MM.1S (cell line): ENCODE data around the gene P2RX2.

ENCODE experiments used
- DNase-seq: peaks from one replicate; pipeline ENCODE4 v3.0.0-alpha.2; 2015
- H2AFZ ChIP-seq: fragments of 300-600 bp; sonication (generic); 2 replicates; pipeline ENCODE4 v1.6.0; 2016; ENCODE audit warnings: antibody characterized with exemption, low read length
- H3F3A ChIP-seq: fragments of 300-600 bp; sonication (generic); 2 replicates; pipeline ENCODE4 v1.6.1; 2016; ENCODE audit warnings: mild to moderate bottlenecking, antibody characterized with exemption, low read length, moderate library complexity, mixed read lengths; ENCODE audit not compliant: insufficient read depth
- H3K27ac ChIP-seq: fragments of 300-600 bp; sonication (generic); 2 replicates; pipeline ENCODE4 v1.5.1; 2016; ENCODE audit warnings: mild to moderate bottlenecking, low read length
- H3K27me3 ChIP-seq: fragments of 300-600 bp; sonication (generic); replicated peaks from 2 replicates; pipeline ENCODE4 v1.6.0; 2016; ENCODE audit warnings: low read length; ENCODE audit not compliant: insufficient read depth
- H3K36me3 ChIP-seq: fragments of 300-600 bp; sonication (generic); replicated peaks from 2 replicates; pipeline ENCODE4 v1.6.1; 2016; ENCODE audit warnings: mild to moderate bottlenecking, low read length, mixed read lengths; ENCODE audit not compliant: insufficient read depth
- H3K4me1 ChIP-seq: fragments of 300-600 bp; sonication (generic); 2 replicates; pipeline ENCODE4 v1.6.1; 2016; ENCODE audit warnings: low read length, mixed read lengths
- H3K4me2 ChIP-seq: fragments of 300-600 bp; sonication (generic); 2 replicates; pipeline ENCODE4 v1.6.0; 2016; ENCODE audit warnings: low read depth, low read length
- H3K4me3 ChIP-seq: fragments of 300-600 bp; sonication (generic); 2 replicates; pipeline ENCODE4 v1.5.1; 2016; ENCODE audit warnings: low read length, mixed read lengths
- H3K79me2 ChIP-seq: fragments of 300-600 bp; sonication (generic); 2 replicates; pipeline ENCODE4 v1.6.1; 2016; ENCODE audit warnings: mixed run types, low read length, mixed read lengths
- H3K9ac ChIP-seq: fragments of 300-600 bp; sonication (generic); 2 replicates; pipeline ENCODE4 v1.6.1; 2016; ENCODE audit warnings: low read length, mixed read lengths
- H3K9me2 ChIP-seq: fragments of 300-600 bp; sonication (generic); replicated peaks from 2 replicates; pipeline ENCODE4 v1.6.1; 2016; ENCODE audit warnings: mild to moderate bottlenecking, low read length, mixed read lengths; ENCODE audit not compliant: insufficient read depth
- H3K9me3 ChIP-seq: fragments of 300-600 bp; sonication (generic); replicated peaks from 2 replicates; pipeline ENCODE4 v1.6.1; 2016; ENCODE audit warnings: mild to moderate bottlenecking, low read length, mixed read lengths; ENCODE audit not compliant: insufficient read depth
- H4K20me1 ChIP-seq: fragments of 300-600 bp; sonication (generic); 2 replicates; pipeline ENCODE4 v1.6.1; 2016; ENCODE audit warnings: mild to moderate bottlenecking, low read length, moderate library complexity, mixed read lengths; ENCODE audit not compliant: insufficient read depth
- EZH2 ChIP-seq: fragments of 300-600 bp; sonication (generic); optimal IDR thresholded peaks from 2 replicates; pipeline ENCODE3; 2017; ENCODE audit warnings: low read depth, mild to moderate bottlenecking, antibody characterized with exemption, low read length, mixed read lengths
- EZH2phosphoT487 ChIP-seq: fragments of 300-600 bp; sonication (generic); IDR thresholded peaks from 2 replicates; pipeline ENCODE4 v1.6.1; 2018; ENCODE audit warnings: antibody characterized with exemption, low read length
- TF ChIP-seq, protein P1 (sequence below): fragments of 300-600 bp; sonication (generic); IDR thresholded peaks from 2 replicates; pipeline ENCODE4 v1.5.1; 2016; ENCODE audit warnings: antibody characterized with exemption, low read length, mixed read lengths

P2RX2 gene

DNA sequence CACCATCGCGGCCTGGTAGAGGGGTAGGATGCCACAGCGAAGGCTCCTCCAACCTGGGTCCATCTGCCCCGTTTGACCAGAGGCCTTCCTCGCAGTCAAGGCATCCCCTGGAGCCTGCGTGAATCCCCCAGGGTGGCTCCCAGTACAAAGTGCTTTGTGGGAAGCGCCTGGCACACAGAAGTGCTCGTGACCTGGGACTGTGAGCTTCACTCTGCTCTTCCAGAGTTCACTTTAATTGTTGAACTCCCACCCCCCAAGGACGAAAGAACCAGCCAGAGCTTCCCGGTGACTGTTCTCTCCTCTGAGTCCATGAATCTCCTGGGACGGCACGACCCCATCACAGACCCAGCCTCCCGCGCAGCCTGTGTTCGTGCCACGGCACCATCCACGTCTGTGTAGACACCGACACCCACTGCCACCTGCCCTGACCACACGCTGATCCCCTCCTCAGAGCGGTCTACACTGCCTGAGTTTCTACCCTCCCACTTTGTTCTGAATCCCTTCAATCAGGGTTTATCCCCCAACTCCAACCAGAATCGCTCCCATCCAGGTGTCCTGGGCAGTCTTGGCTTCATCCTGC is 15.9 kb downstream of the P2RX2 start:
- Histone ChIP-seq H4K20me1 (no peaks in the 10 kb centered on the region), H3K4me2 (no peak overlapping the region), H3K36me3 (no peaks in the 10 kb centered on the region), H3K4me3 (no peak overlapping the region), H3F3A (no peaks in the 10 kb centered on the region), H3K27ac (no peak overlapping the region), H3K9me2 (no peaks in the 10 kb centered on the region), H3K4me1 (no peaks in the 10 kb centered on the region), H3K9me3 (no peaks in the 10 kb centered on the region), H3K9ac (no peak overlapping the region), H3K79me2 (no peaks in the 10 kb centered on the region), H3K27me3 (no peaks in the 10 kb centered on the region), H2AFZ (no peak overlapping the region)
- TF ChIP-seq, protein P1, sequence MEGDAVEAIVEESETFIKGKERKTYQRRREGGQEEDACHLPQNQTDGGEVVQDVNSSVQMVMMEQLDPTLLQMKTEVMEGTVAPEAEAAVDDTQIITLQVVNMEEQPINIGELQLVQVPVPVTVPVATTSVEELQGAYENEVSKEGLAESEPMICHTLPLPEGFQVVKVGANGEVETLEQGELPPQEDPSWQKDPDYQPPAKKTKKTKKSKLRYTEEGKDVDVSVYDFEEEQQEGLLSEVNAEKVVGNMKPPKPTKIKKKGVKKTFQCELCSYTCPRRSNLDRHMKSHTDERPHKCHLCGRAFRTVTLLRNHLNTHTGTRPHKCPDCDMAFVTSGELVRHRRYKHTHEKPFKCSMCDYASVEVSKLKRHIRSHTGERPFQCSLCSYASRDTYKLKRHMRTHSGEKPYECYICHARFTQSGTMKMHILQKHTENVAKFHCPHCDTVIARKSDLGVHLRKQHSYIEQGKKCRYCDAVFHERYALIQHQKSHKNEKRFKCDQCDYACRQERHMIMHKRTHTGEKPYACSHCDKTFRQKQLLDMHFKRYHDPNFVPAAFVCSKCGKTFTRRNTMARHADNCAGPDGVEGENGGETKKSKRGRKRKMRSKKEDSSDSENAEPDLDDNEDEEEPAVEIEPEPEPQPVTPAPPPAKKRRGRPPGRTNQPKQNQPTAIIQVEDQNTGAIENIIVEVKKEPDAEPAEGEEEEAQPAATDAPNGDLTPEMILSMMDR = no peak
- no peak for TF ChIP-seq EZH2
- TF ChIP-seq EZH2phosphoT487 = no peak
- DNase-seq = no peak

GRCh38 chr12:132635076-132635955 is 16.7 kb downstream of the P2RX2 start:
- Histone ChIP-seq H3F3A (no peaks in the 10 kb centered on the region), H3K27ac (no peak overlapping the region), H3K27me3 (no peaks in the 10 kb centered on the region), H3K4me1 (no peaks in the 10 kb centered on the region), H3K9me3 (no peaks in the 10 kb centered on the region), H3K36me3 (no peaks in the 10 kb centered on the region), H3K4me2 (no peak overlapping the region), H3K9me2 (no peaks in the 10 kb centered on the region), H3K9ac (no peak overlapping the region), H2AFZ (no peak overlapping the region), H3K79me2 (no peaks in the 10 kb centered on the region), H3K4me3 (no peak overlapping the region), H4K20me1 (no peaks in the 10 kb centered on the region)
- TF ChIP-seq EZH2 (no peak), EZH2phosphoT487 (no peak)
- TF ChIP-seq, protein P1 = no peak
- no peak for DNase-seq

- H3K9me3 ChIP-seq = no peaks in the 10 kb centered on the region
- H3K79me2 ChIP-seq = no peaks in the 10 kb centered on the region
- no peak overlapping the region for H3K27ac ChIP-seq
- TF ChIP-seq EZH2 (no peak), EZH2phosphoT487 (no peak)
- TF ChIP-seq, protein P1 = no peak
- no peaks in the 10 kb centered on the region for H3K36me3 ChIP-seq
- no peaks in the 10 kb centered on the region for H4K20me1 ChIP-seq
- H3K4me3 ChIP-seq = no peak overlapping the region
- no peak overlapping the region for H3K9ac ChIP-seq
- H3F3A ChIP-seq = no peaks in the 10 kb centered on the region
- H3K4me1 ChIP-seq = no peaks in the 10 kb centered on the region
- DNase-seq = no peak
- no peaks in the 10 kb centered on the region for H3K9me2 ChIP-seq
- no peak overlapping the region for H3K4me2 ChIP-seq
- H3K27me3 ChIP-seq = no peaks in the 10 kb centered on the region
- no peak overlapping the region for H2AFZ ChIP-seq
Observed at GRCh38 chr12:132637811-132638210, 19.2 kb downstream of the P2RX2 start.
